ENCODE data around the gene TDP2. TPM values are rescaled to one million over a fixed set of nuclear protein-coding genes. Genes with fewer than 3 reads are reported as not detected.

Gene TDP2, protein sequence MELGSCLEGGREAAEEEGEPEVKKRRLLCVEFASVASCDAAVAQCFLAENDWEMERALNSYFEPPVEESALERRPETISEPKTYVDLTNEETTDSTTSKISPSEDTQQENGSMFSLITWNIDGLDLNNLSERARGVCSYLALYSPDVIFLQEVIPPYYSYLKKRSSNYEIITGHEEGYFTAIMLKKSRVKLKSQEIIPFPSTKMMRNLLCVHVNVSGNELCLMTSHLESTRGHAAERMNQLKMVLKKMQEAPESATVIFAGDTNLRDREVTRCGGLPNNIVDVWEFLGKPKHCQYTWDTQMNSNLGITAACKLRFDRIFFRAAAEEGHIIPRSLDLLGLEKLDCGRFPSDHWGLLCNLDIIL
- 13.4 and 16.4 TPM in 2 replicates for total RNA-seq

GRCh38 chr6:24666641-24667377, at the start of gene TDP2, which contains the start of gene ACOT13:
TDP2 (minus strand) TSS chr6:24666899; CDS start chr6:24666862, 37 bp downstream.
ACOT13 (plus strand) TSS chr6:24667077; CDS start chr6:24667264, 187 bp downstream.

Other genes with a start within 250 kb of the TDP2 start
- gene GPLD1, start 177.3 kb downstream of the TDP2 start, total RNA-seq = 1.8 TPM in 1 of 2 replicates, not detected in the other
- gene ALDH5A1, start 171.9 kb downstream of the TDP2 start, total RNA-seq = 1.4 and 1.6 TPM in 2 replicates
- not detected in 2 replicates for gene KIAA0319, start 20.7 kb downstream of the TDP2 start, total RNA-seq
- 3.1 and 3.2 TPM in 2 replicates for gene ACOT13, start 178 bp upstream of the TDP2 start, total RNA-seq
- 89.9 and 116 TPM in 2 replicates for gene C6orf62, start 52.3 kb upstream of the TDP2 start, total RNA-seq
- gene GMNN, start 108.0 kb upstream of the TDP2 start, total RNA-seq = 11.0 and 11.7 TPM in 2 replicates
- gene ARMH2, start 132.0 kb upstream of the TDP2 start, total RNA-seq = not detected in 2 replicates

Measured in cardiac atrium fibroblast (primary cell).